OCI-LY1 (cell line): ENCODE data around the gene RAPGEF4.

Experiments used
- H2AFZ ChIP-seq: fragments of 200-600 bp; sonication (generic), shearing (Covaris generic); 2 replicates; pipeline ENCODE4 v1.6.0; 2014; ENCODE audit warnings: antibody characterized with exemption, mild to moderate bottlenecking, low read length
- H3F3A ChIP-seq: fragments of 200-600 bp; sonication (generic), shearing (Covaris generic); 2 replicates; pipeline ENCODE4 v1.6.0; 2014; ENCODE audit warnings: mild to moderate bottlenecking, antibody characterized with exemption, low read length, moderate library complexity; ENCODE audit not compliant: insufficient read depth
- H3K27ac ChIP-seq: fragments of 200-600 bp; sonication (generic); 2 replicates; pipeline ENCODE4 v1.5.1; 2014; ENCODE audit warnings: low read length, mixed run types, mild to moderate bottlenecking, low read depth; ENCODE audit not compliant: poor library complexity, severe bottlenecking
- H3K27me3 ChIP-seq: fragments of 200-600 bp; sonication (generic); 2 replicates; pipeline ENCODE4 v1.6.0; 2014; ENCODE audit warnings: antibody characterized with exemption, mild to moderate bottlenecking, low read length, moderate library complexity; ENCODE audit not compliant: insufficient read depth
- H3K36me3 ChIP-seq: fragments of 200-600 bp; sonication (generic); 2 replicates; pipeline ENCODE4 v1.6.1; 2014; ENCODE audit warnings: mild to moderate bottlenecking, antibody characterized with exemption, low read length, moderate library complexity, mixed read lengths; ENCODE audit not compliant: insufficient read depth
- H3K4me1 ChIP-seq: fragments of 200-600 bp; sonication (generic); 2 replicates; pipeline ENCODE4 v1.5.1; 2014; ENCODE audit warnings: mild to moderate bottlenecking, low read length, moderate library complexity; ENCODE audit not compliant: insufficient read depth, severe bottlenecking
- H3K4me2 ChIP-seq: fragments of 200-600 bp; sonication (generic), shearing (Covaris generic); 2 replicates; pipeline ENCODE4 v1.6.1; 2014; ENCODE audit warnings: low read length
- H3K4me3 ChIP-seq: fragments of 200-600 bp; sonication (generic); 2 replicates; pipeline ENCODE4 v1.5.1; 2014; ENCODE audit warnings: low read length, low read depth, mild to moderate bottlenecking, mixed read lengths; ENCODE audit not compliant: poor library complexity, severe bottlenecking
- H3K79me2 ChIP-seq: fragments of 200-600 bp; shearing (Covaris generic); 2 replicates; pipeline ENCODE4 v1.6.1; 2016; ENCODE audit warnings: mixed run types, low read length, mixed read lengths; ENCODE audit not compliant: insufficient read depth
- H3K9ac ChIP-seq: fragments of 200-600 bp; sonication (generic), shearing (Covaris generic); 2 replicates; pipeline ENCODE4 v1.6.1; 2014; ENCODE audit warnings: mild to moderate bottlenecking, low read length, mixed read lengths
- H3K9me2 ChIP-seq: fragments of 200-600 bp; sonication (generic), shearing (Covaris generic); 2 replicates; pipeline ENCODE4 v1.6.1; 2014; ENCODE audit warnings: low read depth, mild to moderate bottlenecking, low read length, mixed read lengths
- H3K9me3 ChIP-seq: fragments of 200-600 bp; shearing (Covaris generic); 2 replicates; pipeline ENCODE4 v1.6.1; 2014; ENCODE audit warnings: low read length, mixed read lengths
- H4K20me1 ChIP-seq: fragments of 200-600 bp; sonication (generic), shearing (Covaris generic); 2 replicates; pipeline ENCODE4 v1.6.0; 2016; ENCODE audit warnings: mild to moderate bottlenecking, low read length; ENCODE audit not compliant: insufficient read depth
- EZH2 ChIP-seq: fragments of 200-600 bp; sonication (generic), shearing (Covaris generic); IDR thresholded peaks from 2 replicates; pipeline ENCODE4 v1.8.0; 2017; ENCODE audit warnings: borderline replicate concordance, mixed run types, mild to moderate bottlenecking, antibody characterized with exemption, low read length, moderate library complexity, mixed read lengths
- TF ChIP-seq, protein P1 (sequence below): fragments of 200-600 bp; sonication (generic), shearing (Covaris generic); IDR thresholded peaks from 2 replicates; pipeline ENCODE4 v1.5.1; 2017; ENCODE audit warnings: mild to moderate bottlenecking, antibody characterized with exemption, low read length, moderate library complexity, mixed read lengths

Gene RAPGEF4

DNA sequence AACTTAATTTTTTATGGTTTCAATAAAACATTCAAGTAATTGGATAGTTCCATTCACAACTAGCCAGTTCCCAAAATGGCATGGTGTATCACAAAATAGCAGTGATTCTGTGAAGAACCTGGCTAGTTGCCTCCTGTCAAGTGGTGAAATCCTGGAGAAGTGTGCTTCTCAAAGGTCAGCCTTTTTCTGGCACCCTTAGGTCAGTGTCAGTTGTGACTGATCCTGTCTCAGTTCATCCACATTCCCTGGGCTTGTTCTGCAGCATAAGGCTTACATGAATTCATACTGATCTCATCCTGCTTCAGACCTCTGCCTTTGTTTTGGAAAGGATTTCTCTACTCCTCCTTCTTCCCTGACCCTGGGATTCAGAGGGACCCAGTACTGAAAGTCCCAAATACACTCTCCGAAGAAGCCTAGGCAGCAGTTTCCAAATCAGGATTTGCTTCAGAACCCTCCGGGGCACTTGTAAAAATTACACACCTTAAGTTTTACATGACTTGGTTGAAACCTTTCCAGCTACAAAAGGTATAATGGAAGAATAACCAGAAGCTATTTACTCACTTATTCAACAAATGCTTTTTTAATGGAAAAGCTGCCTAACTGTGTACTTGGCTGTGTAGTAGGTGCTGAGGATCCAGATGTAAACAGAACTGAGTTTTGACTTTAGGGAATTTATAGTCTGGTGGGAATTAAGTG, 351.0 kb downstream of the RAPGEF4 start:
- Histone ChIP-seq H3K36me3 (no peaks in the 10 kb centered on the region), H3K4me3 (no peak overlapping the region), H3K27me3 (peaks cover 3% of the 10 kb centered on the region; the same call in 1 of the 2 replicates), H3K9me3 (no peaks in the 10 kb centered on the region), H2AFZ (no peak overlapping the region), H3K27ac (no peak overlapping the region), H3K9me2 (no peaks in the 10 kb centered on the region), H3F3A (no peaks in the 10 kb centered on the region), H3K4me2 (no peak overlapping the region), H3K79me2 (no peaks in the 10 kb centered on the region), H4K20me1 (no peaks in the 10 kb centered on the region), H3K9ac (no peak overlapping the region), H3K4me1 (no peaks in the 10 kb centered on the region)
- TF ChIP-seq, protein P1, sequence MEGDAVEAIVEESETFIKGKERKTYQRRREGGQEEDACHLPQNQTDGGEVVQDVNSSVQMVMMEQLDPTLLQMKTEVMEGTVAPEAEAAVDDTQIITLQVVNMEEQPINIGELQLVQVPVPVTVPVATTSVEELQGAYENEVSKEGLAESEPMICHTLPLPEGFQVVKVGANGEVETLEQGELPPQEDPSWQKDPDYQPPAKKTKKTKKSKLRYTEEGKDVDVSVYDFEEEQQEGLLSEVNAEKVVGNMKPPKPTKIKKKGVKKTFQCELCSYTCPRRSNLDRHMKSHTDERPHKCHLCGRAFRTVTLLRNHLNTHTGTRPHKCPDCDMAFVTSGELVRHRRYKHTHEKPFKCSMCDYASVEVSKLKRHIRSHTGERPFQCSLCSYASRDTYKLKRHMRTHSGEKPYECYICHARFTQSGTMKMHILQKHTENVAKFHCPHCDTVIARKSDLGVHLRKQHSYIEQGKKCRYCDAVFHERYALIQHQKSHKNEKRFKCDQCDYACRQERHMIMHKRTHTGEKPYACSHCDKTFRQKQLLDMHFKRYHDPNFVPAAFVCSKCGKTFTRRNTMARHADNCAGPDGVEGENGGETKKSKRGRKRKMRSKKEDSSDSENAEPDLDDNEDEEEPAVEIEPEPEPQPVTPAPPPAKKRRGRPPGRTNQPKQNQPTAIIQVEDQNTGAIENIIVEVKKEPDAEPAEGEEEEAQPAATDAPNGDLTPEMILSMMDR: no peak
- no peak for TF ChIP-seq EZH2

DNA sequence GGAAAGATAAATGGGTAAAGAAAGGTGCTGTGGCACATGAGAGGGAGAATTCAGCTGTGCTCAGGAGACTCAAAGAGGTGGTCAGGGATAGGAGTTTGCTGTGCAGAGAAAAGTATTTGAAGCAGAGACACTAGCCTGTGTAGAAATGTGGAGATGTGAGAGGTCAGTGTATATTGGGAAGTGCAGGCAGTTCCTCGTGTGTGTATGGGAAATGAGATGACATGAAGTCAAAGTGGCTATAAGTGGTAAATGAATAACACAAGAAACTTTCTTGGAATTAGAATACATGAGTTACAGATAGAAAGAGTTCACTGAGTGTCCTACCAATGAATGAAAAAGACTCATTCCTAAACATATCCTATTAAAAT, 351.6 kb downstream of the RAPGEF4 start:
- Histone ChIP-seq H3K4me3 (no peak overlapping the region), H3K4me2 (no peak overlapping the region), H2AFZ (no peak overlapping the region), H3K79me2 (no peaks in the 10 kb centered on the region), H3K9me2 (no peaks in the 10 kb centered on the region), H3K27me3 (peaks cover 3% of the 10 kb centered on the region; the same call in 1 of the 2 replicates), H3K4me1 (no peaks in the 10 kb centered on the region), H3K36me3 (no peaks in the 10 kb centered on the region), H3K9me3 (no peaks in the 10 kb centered on the region), H3F3A (no peaks in the 10 kb centered on the region), H4K20me1 (no peaks in the 10 kb centered on the region), H3K27ac (no peak overlapping the region), H3K9ac (no peak overlapping the region)
- TF ChIP-seq, protein P1: no peak
- no peak for TF ChIP-seq EZH2

DNA sequence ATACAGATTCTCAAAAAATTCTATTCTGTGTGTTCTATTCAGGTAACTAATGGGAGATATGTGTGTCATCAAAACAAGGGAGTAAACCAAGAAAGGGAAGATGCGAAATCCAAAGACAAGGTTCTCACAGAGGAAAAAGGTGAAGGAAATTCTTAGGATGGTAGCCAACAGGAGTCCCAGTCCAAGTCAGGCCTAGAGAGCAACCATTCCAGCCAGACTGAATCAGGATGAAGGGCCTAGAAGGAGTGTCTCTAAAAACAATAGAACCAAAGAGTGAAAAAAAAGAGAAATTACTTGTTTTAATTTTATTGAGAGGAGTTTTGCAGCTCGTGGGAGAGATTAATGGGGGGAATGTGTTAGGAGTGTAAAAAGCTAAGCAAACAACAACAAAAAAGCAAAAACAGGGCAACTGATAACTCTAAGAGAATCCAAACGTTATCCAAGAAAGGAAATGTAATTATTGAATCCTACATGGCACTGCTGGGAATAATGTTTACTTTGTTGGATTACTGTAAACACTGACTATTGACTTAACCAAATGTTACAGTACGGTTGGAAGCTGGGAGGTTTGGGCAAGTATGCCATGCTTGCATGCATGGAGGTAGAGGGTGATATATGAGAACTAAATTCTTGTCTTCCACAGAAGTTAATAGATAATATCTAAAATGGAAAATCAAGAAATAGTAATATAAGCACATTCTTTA, 352.3 kb downstream of the RAPGEF4 start:
- no peaks in the 10 kb centered on the region for H3K27me3 ChIP-seq
- H3K9ac ChIP-seq: no peak overlapping the region
- no peak overlapping the region for H3K4me3 ChIP-seq
- H3K79me2 ChIP-seq: no peaks in the 10 kb centered on the region
- H3K4me2 ChIP-seq: no peak overlapping the region
- H3K36me3 ChIP-seq: no peaks in the 10 kb centered on the region
- H3K9me2 ChIP-seq: no peaks in the 10 kb centered on the region
- no peak overlapping the region for H2AFZ ChIP-seq
- TF ChIP-seq, protein P1: no peak
- TF ChIP-seq EZH2: no peak
- H3K27ac ChIP-seq: no peak overlapping the region
- no peaks in the 10 kb centered on the region for H3K9me3 ChIP-seq
- no peaks in the 10 kb centered on the region for H3K4me1 ChIP-seq
- H4K20me1 ChIP-seq: no peaks in the 10 kb centered on the region
- H3F3A ChIP-seq: no peaks in the 10 kb centered on the region
